Activated naive CD4-positive, alpha-beta T cell treated with Interleukin-2 at 50 U/mL for 16 hours (primary cell): Measurements from ENCODE around the gene NCBP1.

ENCODE experiments used
- DNase-seq: peaks from one replicate; pipeline ENCODE4 v3.0.0-alpha.2; 2020

The NCBP1 gene

GRCh38 chr9:97627624-97628023, 6.0 kb upstream of the NCBP1 start:
- no peak for DNase-seq

DNA sequence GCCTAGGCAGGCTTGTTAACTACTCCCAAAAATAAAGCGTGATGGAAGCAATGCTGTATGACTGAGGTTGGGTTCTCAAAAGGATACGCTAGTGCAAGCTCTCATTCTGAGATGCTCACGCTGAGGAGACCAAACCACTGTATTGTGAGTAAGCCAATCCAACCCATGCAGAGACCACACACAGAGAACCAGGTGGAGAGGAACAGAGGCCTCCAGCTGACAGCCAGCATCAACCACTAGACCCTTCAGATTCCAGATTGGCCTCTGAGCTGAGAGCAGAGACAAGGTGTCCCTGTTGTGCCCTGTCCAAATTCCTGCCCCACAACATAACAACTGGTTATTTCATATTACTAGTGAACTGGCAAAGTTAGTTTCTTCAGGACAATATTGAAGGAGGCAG, 5.0 kb upstream of the NCBP1 start:
- DNase-seq = no peak

DNA sequence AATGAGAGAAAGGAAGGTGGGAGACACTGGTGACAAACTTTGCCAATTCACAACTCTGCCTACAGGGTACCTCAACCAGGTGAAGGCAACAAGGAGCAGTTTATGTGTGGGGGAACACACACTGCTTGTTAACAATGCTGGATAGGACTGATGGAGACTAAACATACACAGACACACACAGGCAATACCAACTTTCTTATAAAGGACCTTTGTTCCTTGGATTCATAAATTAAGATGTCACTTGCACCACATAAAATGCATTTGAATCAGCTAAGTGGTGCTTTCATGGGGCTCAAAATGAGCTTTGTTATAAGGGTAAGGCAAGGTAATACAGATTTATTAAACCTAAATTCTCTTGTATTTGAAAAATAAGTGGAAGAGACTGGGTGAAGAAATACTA, 4.5 kb upstream of the NCBP1 start:
- no peak for DNase-seq

DNA sequence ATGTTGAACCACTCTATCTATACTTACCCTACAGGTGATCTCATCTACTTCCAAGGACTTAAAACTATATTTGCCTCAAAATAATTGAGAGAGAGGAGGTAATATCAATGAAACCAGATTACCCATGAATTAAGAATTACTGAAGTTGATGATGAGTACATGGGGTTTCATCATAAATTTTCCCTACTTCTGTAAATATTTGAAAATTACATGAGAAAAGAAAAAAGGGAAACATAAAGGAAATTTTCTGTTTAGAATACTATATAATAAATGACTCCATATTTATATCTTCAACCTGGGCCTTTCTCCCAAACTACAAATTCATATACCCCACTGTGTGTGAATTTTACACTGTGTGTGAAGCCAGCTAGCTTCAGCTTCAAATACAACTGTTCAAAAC, 3.0 kb upstream of the NCBP1 start:
- no peak for DNase-seq

DNA sequence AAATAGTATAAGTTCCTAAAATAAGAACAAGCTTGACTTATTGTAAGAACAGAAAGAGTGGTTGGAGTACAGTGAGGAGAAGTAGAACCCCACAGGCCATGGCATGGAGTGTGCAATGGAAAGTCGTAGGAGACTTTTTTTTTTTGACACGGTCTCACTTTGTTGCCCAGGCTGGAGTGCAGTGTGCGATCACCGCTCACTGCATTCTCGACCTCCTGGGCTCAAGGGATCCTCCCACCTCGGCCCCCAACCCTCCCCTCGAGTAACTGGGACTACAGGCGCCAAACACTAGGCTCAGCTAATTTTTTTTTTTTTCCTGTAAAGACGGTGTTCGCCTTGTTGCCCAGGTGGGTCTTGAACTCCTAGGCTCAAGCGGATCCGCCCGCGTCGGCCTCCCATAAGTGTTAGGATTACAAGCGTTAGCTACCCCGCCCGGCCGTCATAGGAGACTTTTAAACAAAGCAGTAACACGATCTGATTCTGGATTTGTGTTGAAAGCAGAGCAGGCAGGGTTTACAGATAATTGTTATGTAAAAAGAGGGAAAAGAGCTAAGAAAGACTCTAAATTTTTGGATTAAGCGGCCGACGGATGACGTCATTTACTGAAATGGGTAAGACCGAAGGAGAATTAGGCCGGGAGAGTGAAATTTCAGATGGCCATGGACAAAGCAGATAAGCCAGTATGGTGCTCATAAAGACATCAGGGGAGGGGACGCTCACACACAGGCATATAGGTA, 1.2 kb upstream of the NCBP1 start:
- peak; percentile 12 for DNase-seq

DNA sequence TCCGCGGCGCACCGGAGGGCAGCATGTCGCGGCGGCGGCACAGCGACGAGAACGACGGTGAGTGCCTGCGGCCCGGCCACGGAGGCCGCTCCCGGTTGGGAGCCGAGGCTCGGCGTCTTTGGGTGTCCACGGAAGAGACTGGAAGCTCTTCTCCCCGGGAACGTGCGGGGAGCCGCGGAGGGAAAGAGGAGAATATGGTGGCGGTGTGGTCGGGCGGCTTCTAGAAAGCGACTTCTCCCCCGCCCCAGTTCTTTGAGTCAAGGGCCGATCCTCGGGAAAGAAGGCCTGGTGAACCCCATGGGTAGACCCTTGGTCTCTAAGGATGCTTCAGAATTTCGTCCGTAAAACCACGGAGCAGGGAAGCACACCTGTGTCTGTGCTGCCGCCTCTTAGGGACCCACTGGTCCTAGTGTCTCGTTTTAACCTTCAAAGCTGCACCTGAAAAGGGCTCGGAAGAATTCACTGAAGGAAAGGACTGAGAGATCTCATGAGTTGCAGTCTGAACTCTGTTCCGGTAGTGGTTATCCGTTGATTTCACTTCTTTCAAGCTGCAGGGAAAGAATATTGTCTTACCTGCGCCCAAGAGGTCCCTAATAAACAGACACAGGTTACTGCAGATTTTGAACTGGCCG, 354 bp downstream of the NCBP1 start:
- DNase-seq = no peak

DNA sequence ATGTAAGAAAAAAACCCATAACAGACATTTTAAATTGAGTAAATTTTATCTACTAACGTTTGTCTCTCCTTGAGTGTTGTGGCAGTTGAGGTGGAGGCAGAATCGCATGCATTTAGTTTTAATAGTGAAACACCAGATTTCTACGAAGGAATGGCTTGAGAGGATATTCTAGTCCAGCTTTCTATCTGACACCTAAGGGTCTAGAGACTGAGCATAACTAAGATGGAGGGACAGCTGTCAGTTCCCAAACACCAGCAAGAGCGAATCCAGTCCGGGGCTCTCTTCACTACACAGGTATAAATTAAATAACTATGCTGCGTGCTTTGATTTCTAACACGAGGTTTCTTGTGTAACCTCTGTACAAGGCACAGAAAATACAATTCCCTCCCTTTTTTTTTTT, 1.4 kb downstream of the NCBP1 start:
- DNase-seq = no peak

DNA sequence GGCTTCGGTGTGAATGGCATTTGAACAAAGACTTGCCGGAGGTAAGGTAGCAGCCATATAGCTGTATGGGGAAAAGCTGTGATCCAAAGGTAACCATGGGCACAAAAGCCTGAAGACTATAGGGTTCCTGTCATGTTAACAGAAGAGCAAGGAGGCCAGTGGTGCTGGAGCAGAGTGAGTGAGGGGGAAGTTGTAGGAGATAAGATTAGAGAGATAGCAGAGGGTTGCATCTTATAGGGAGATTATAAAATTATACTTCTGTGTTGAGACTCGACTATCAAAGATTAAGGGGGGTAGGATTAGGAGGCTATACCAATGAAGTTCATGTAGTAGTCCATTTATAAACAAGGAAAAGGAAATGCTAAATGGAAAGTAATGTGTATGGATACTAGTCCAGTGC, 3.3 kb downstream of the NCBP1 start:
- DNase-seq = no peak

- no peak for DNase-seq
These were observed 5.0 kb downstream of the NCBP1 start for GRCh38 chr9:97638666-97639065.

GRCh38 chr9:97640325-97640724, 6.7 kb downstream of the NCBP1 start:
- DNase-seq = no peak

DNA sequence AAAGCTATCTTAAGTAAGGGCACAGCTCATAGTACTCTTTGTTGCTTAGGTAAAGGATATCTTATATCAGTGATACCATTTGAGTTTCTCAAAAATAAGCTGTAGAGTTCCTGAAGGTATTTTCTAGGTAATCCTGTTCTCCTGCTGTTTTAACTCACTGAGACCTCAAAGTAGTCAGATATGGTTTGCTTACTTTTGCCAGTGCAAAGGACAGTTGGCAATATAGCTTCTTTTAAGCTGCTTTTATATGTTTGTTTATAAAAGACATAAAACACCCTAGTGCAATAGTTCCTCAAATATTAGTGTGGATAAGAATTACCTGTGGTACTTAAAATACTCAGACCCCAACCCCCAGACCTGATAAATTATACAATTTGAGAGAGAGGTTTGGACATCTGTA, 12.1 kb downstream of the NCBP1 start:
- no peak for DNase-seq

DNA sequence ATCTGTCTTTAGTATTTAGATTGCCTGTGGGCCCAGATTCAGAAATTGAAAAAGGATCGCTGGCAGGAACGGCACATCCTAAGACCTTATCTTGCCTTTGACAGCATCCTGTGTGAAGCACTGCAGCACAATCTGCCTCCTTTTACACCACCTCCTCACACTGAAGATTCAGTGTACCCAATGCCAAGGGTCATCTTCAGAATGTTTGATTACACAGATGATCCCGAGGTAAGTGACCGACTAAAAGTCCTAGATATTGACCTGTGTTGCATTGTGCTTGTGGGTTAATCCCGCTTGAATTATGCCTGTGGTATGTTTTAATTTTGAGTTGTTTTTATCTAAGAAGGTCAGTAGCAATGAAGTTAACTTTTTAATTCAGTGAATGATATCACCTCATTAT, 14.4 kb downstream of the NCBP1 start:
- DNase-seq = no peak

GRCh38 chr9:97651646-97652045, 18.0 kb downstream of the NCBP1 start:
- no peak for DNase-seq

DNA sequence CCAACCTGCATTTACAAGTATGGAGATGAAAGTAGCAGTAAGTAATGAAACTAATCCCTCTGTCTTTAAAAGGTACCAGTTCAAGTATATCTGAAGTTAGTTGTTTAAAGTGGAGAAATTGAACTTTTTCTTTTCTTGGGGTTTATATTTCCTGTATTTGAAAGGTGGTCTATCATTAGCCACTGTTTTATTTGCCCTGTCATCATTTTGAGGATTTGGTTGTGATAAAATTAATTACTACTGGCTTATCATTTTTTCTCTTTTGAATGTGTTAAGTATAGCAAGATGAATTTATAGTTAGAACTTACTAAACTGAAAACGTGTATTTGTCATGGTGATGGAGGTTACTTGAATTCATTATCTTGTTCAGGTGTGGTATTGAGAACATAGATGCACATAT, 25.1 kb downstream of the NCBP1 start:
- DNase-seq = no peak

- DNase-seq = no peak
These were observed 26.1 kb downstream of the NCBP1 start for GRCh38 chr9:97659771-97660170.

DNA sequence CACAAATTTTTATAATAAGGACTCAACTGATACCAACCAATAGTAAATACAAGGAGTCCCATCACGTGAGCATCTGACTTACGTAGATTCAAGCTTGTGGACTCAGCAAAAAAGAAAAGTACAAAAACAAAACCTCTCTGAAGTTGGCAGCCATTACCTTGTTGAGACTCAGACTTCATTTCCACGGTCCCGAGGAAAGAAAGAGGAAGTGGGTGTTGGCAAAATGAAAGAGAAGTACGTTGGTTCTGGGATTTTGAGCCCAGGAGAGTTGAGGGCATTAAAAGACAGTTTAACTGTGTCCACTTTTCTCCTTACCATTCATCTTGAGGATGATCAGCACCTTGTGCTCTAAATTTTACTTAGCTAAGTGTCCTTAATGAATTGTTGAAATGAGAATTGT, 26.7 kb downstream of the NCBP1 start:
- DNase-seq = no peak

GRCh38 chr9:97660847-97661246, 27.2 kb downstream of the NCBP1 start:
- no peak for DNase-seq

- DNase-seq = no peak
These were observed 32.1 kb downstream of the NCBP1 start for GRCh38 chr9:97665742-97666141.

GRCh38 chr9:97666907-97667686, 33.5 kb downstream of the NCBP1 start:
- DNase-seq = no peak

DNA sequence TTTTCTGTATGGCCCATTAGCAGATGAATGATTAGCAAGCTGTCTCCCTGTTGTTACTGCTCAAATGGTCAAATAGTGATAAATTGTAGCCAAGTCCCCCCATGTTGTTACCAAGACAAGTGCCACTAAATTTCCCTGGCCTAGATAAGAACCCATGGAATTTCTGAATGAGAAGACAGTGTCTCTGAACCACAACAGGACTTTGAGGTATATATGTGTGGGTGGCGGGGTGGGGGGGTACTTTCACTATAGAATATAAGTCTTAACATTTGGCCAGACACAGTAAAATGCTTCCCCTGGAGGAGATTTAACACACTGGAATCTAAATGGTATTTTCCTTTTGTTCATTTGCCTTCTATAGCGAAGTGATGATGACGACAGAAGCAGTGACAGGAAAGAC, 34.9 kb downstream of the NCBP1 start:
- DNase-seq = peak; percentile 26

- DNase-seq = no peak
These were observed 37.0 kb downstream of the NCBP1 start for GRCh38 chr9:97670586-97670985.

GRCh38 chr9:97672403-97672802, 38.8 kb downstream of the NCBP1 start:
- DNase-seq = no peak

GRCh38 chr9:97673922-97674321, 40.3 kb downstream of the NCBP1 start:
- DNase-seq = no peak

GRCh38 chr9:97675655-97676054, 42.0 kb downstream of the NCBP1 start:
- no peak for DNase-seq
